ENCODE measurements around the gene USP40.
A peak's percentile ranks its signal among the peaks of the same experiment; 100 is the strongest.

The USP40 gene

GRCh38 chr2:233456111-233456510, 110.5 kb downstream of the USP40 start:
- no peak for DNase-seq

DNA sequence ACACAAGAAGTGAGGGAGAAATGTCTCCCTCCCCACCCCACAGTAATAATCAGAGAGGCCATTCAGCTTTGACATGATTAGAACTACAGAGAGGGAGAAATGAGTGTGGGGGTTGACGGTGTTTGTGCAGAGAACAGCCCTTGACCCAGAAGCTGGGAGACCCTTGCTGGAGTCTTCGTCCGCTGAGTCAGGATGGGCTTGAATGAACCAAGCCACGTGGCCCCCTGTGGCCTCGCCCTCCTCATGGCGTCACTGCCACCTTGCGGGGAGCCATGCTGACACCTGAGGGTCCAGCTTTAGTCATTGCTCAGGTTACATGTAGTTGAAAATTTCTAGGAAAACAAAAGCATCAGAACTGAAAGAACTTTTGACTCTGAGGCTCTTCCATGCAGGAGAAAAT, 111.1 kb downstream of the USP40 start:
- DNase-seq: no peak

- DNase-seq: no peak
Measured at GRCh38 chr2:233455006-233455405, 111.6 kb downstream of the USP40 start.

DNA sequence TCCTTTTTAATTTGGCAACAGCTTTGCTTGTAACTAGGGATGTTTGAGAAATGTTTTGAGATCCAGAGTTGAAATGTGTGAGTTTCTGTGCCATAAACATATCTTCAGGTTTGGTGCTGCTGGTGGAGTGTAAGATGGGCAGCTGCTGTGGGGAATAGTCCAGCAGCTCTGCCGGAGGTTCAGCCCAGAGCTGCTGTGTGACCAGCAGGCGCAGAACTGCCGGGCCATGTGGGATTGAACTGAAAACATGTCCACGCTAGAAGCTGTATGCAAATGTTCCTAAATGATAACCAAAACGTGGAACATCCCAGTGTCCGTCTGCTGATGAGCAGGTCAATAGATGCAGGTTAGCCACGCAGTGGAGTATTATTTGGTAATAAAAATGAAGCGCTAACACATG, 112.7 kb downstream of the USP40 start:
- DNase-seq: no peak

- no peak for DNase-seq
Measured at GRCh38 chr2:233453111-233453915, 113.3 kb downstream of the USP40 start.

DNA sequence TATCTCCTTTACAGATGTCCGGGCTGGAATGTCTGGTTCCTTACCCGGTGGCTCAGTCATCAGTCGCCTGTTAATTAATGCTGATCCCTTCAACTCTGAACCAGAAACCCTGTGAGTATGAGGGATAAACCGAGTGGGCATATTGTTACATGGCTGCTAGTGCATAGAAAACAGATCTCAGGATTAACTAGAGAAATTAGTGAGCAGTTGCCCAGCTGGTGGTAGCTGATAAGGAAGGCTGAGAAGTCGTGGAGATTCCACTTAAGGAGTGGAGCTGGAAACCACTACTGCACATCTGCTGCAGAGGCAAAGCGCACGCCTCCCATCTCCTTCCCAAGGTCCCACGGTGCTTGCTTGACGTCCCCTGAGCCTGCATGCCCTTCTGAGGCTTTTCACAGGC, 114.6 kb downstream of the USP40 start:
- no peak for DNase-seq

DNA sequence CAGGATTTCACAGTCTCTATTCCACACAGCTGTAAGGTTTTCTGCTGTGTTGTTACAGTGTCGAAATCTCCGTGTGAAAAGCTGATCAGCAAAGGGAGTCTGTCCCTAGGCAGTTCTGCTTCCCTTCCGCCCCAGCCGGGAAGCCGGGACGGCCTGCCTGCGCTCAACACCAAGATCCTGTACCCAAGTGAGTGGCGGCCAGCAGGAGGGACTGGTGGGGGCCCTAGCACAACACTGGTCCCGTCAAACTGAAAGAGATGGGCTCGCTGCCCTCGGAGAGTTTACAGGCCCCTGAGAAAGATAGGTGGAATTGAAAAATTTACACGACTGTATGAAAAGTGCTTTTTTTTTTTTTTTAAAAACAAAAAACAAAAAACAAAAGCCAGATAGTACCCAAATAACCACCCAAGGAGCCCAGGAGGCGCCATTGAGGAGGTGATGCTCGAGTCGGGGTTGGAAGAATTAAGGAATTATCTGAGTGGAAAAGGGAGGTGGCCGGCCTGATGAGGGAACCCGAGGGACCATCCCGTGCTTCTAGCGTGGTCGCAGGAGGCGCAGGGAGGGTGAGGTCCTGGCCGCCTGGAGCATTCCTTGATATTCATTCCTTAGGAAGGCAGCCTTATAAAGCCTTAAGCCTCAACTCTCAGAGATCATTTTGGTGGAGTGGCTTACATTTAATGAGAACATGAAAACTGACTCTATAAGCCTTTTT, 115.6 kb downstream of the USP40 start:
- no peak for DNase-seq

DNA sequence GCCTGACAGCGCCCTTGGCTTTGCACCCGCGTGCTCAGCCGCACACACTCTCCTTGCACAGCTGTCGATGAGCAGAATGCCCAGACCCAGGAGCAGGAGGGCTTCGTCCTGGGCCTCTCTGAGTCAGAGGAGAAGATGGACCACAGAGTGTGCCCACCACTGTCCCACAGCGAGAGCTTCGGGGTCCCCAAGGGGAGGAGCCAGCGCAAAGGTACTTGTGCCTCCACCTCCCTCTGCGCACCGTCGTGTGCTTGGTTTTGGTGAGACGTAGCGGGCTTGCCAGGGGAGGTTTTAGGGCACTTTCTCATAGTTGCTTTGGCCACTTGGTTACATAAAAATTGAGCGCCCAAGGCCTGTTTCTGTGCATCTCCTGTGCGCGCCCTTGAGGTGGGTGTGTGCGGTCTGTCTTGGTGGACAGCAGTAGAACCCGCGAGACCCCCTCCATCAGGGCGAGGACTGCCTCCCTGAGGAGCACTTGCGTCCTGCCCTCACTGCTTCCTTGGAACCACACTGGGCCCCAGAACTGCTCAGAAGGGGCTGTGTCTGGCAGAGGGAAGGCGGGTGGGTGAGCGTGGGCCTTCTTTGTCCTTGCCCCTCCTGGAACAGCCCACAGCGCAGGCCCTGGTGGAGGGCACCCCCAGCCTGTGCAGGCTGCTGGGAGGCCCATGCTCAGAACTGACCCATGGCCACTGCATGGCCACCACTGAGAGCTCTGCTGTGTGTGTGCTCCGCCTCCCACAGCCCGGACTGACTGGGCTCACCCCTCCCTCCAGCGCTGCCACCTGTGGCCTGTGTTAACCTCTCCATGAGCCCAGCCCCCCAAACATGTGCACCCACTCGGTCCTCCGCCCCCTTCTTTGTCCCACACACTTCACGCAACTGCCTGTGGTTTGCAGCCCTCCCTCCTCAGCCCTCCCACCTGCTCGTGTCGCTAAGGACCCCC, 116.4 kb downstream of the USP40 start:
- no peak for DNase-seq

GRCh38 chr2:233449081-233449901, 117.3 kb downstream of the USP40 start:
- DNase-seq: peak in 1 of 2 experiments; percentile 68

DNA sequence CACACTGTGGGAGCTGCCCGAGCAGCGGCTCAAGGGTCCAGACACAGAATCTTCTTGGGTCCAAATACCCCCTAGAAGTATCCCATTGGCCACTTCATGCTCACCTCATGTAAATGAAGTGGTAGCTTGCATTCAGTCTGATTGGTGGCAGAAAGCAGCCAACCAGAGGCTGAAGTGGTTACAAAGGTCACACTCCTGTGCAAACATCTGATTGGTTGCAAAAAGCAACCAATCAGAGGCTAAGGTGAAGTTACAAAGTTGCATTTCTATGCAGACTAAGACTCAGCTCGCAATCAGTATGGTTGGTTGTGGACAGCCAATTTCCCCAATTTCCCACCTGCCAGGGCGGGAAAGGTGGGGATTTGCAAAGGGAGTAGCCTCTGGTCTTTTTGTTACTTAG, 118.0 kb downstream of the USP40 start:
- DNase-seq: no peak

- DNase-seq: peak in 1 of 2 experiments; percentile 40
Measured at GRCh38 chr2:233448220-233448559, 118.4 kb downstream of the USP40 start.

DNA sequence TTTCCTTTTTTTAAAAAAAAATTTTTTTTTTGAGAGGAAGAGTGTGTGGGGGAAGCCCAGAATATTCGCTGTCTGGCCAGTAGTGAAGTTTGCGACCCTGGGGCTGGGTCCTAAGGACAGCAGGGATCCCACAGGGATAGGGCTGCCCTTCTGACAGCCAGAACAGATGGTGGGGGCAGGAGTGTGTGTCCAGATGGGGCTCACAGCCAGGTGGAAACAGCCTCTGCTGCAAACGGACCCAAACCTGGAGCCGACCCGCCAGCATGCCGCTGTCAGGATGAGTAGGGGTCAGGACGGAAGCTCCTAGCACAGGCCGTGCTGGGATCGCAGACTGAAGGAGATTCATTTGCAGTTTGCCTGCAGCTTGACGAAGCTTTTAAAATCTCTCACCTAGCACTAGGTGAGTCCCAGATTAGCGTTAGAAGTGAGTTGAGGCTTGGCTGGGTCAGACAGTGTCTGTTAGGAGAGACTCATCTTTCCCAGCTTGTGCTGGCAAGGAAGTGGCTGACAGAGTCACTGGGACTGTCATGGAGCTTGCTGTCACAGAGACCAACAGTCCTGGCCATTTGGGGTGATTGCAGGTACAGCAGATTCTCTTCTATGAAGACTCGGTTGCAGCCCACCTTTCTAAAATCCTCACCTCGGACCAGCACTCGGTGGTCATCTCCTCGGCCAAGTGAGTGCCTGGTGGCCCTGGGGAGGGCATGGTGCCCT, 118.9 kb downstream of the USP40 start:
- DNase-seq: no peak

DNA sequence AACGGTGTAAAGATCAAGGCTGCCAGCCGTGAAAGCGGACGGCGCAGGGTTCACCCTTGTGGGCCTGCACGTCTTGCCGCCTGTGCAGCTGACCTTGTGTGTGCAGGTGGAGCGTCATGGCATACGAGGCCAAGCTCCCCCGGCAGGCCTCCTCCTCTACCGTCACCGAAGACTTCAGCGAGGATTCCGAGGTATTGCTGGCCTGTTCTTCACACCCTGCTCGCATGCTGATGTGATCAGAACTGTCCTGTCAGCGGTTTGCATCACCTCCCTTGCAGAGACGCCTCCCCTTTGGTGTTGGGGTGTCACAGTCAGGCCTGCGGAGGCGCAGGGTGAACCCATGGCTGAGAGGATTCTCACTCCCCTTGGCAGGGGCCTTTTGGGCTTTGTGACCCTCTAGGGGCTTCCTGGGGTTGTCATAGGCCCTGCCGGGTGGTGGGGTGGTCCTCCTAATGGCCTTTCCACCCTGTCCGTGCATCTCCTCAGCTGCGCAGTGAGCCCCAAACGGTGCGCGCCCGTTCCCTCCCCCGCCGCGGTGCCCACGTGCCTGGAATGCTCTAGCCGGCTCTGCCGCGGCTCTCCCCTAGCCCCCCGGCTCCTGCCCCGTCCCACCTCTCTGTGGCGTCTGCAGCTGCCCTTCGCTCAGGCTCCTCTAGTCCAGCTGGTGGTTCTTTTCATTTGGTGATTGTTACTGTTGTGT, 119.8 kb downstream of the USP40 start:
- DNase-seq: no peak

DNA sequence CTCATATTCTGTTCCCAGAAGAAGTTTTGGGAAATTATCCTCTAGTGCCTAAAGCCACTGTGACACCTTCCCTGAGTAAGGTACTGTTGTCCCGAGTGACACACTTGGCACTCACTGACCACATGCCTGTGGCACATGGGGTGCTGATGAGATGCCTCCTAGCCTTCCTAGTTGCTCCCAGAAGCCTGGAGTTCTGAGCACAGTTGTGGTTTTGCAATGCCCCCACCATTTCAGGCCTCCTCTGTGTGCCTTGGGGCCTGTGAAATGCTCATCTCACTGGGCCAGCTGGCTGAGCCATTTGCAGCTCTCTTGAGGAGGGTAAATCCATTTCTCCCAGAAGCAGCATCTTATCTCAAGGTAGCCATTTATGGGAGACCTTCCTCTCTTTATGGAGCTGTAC, 120.5 kb downstream of the USP40 start:
- no peak for DNase-seq

DNA sequence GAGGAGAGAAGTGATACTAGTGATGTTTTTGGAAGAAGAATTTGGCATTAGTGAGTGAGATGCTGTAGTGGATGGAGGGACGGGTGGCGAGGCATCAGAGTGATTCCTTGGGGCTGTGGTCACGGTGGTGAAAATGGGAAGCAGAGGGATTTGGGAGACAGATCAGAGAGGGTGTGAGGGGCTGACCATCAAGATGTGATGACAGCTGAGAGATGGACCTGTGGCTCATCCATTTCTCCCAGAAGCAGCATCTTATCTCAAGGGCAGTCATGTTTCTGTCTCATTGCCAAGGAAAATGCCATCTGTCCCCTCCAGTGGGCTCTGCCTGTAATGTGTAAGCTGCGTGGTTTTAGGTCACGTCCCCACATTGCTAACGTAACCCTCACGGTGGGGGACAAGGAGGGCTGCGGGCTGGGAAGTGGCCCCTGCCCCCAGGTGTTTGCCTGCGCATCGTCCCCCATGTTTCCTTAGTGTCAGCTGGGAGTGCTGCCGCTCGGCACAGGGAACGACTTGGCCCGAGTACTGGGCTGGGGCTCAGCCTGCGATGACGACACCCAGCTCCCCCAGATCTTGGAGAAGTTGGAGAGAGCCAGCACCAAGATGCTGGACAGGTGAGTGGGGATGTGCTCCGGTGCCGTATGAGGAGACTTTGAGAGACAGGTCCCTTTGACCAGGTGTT, 121.3 kb downstream of the USP40 start:
- no peak for DNase-seq

DNA sequence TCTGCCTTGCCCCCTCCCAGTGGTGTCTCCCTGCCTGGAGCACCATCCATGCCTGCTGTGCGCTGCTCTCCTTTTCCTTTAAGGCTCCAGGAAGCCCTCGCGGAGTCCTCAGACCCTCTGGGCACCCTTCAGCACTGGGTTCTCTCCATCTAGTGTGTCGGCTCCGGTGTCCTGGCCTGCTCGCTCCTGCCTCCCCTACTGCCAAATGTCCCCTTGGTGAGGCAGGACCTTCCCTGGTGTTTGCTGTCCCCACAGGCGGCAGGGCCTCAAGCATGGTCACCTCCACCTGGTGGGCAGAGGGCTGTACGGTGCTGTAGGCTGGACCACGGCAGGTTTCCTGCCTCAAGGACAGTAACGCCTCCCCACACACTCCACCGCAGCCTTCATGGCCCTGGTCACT, 122.1 kb downstream of the USP40 start:
- DNase-seq: no peak

DNA sequence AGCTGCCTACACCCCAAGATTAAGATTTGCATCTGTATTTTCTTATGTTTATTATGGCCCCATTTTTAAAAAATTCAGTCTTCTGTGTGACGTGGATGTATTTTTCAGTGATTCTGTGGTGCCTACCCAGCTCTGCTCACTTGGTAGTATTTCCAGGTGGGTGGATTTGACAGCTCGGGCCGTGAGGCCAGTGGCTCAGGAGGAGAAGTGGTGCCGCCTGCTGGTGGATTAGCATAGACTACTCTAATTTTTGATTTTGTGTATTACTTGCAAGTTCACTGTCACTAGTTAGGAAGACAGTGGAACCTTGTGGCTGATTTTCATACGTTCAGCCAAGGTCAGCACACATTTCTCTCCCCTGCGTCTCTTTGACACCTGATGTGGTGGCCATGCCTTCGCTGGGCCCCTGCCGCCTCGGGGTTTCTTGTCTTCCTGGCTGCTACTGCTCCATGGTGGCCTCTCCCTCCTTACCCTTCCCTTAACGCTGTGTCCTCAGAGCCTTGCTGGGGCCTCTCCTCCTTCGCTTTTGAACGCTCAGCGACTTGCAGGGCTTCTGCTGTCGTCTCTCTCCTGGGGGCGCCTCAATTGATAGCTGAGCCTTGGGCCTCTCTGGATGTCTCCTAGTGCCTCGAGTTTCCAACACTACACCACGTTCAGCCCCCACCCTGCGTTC, 122.9 kb downstream of the USP40 start:
- DNase-seq: peak; percentile 49 to 84

DNA sequence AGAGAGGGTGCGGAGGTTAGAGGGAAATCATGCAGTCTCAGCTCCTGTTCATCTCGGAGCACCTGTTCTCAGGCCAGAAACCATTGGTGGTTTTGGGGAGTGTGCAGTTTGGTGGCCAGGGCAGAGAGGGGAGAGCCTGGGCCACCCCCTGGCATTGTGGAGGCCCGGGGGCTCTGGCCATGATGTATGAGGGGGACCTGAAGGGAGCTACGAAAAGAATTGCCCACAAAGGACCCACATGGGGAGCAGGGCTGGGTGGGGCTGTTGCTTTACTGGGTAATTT, 124.6 kb downstream of the USP40 start:
- DNase-seq: no peak

- no peak for DNase-seq
Measured at GRCh38 chr2:233441161-233442027, 125.2 kb downstream of the USP40 start.

All from NCI-H526 (cell line).